GM23248 (cell line): Measurements from ENCODE around the gene PLAGL2.

ENCODE experiments used
- EZH2 ChIP-seq: fragments of 200-600 bp; sonication (generic); IDR thresholded peaks from 2 replicates; pipeline ENCODE4 v1.6.1; 2018; ENCODE audit warnings: antibody characterized with exemption, mild to moderate bottlenecking; ENCODE audit not compliant: insufficient read depth, poor library complexity, severe bottlenecking
- EZH2phosphoT487 ChIP-seq: fragments of 200-600 bp; sonication (generic); IDR thresholded peaks from 2 replicates; pipeline ENCODE4 v1.6.1; 2018; ENCODE audit warnings: antibody characterized with exemption, moderate library complexity, mild to moderate bottlenecking, low read depth; ENCODE audit not compliant: insufficient read depth

DNA sequence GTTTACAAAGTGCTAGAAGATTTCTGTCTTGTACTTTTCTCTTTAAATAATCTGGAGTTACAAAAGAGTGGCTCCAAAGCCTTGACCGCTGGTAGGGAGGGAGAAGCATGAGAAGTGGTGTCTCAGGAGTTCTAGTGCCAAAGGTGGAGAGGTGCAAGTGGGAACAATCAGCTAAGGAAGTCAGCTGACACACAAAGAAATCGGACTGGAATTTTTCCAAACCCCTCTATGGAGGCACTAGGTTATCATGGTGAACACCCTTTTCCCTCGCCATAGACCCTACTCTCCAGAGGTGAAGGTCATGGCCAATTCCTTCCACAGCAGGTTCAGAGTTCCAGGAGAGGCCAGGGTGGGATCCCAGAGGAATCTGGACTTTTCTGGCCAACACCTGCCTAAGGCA lies 14.8 kb downstream of the PLAGL2 start:
- TF ChIP-seq EZH2phosphoT487 (no peak), EZH2 (no peak)
